Activated T-helper 1 cell treated with Interleukin-2 at 50 U/mL for 16 hours (primary cell): ENCODE measurements around the gene LCA5L.

Source experiments
- DNase-seq: peaks from one replicate; pipeline ENCODE4 v3.0.0-alpha.2; 2020; ENCODE audit warnings: low read depth

The LCA5L gene

DNA sequence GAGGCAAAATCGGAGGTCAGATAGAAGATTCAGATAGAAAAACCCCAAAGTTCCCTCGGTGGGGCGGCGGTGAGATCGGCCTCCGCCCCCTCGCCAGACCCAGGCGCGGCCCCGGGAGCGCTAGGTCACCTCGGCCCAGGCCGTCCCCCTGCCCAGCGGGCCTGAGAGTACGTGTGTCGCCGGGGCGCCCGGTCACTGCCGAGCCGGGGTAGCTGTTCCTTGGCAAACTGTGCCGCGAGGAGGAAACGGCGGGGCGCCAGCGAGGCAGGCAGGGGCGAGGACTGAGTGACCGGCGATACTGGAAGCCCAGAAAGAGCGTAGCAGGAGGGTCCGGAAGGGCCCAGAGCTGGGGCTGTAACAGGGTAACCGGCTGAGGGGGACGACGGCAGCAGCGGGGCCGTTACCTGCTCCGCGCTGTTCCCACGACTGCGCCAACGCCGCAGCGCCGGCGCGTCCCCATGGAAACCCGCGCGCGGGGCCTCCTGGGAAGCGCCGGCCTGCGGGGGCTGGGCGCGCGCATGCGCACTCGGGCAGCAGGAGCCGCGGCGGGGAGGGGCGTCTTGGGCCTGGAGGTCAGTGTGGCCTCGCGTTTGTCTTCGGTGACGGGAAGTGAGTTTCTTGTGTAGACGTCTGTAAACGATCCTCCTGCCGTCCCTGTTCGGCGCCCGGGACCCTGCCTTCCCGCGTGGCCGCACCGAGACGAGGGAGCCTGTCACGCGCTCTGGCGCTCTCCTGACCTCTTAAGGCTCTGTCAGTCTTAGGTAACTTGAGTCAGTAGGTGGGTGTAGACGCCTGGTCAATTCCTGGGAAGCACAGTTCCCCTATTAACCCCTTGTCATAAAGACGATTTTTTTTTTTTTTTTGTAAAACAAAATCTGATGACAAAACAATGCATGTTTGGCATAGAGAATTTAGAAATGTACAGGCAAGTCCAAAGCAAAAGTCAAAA is at the start of gene LCA5L:
Gene LCA5L, minus strand, starts transcription at position 458 of the 949 bp plus-strand sequence. CDS start 17,285 bp downstream, outside the sequence.
- peak; percentile 88 for DNase-seq

DNA sequence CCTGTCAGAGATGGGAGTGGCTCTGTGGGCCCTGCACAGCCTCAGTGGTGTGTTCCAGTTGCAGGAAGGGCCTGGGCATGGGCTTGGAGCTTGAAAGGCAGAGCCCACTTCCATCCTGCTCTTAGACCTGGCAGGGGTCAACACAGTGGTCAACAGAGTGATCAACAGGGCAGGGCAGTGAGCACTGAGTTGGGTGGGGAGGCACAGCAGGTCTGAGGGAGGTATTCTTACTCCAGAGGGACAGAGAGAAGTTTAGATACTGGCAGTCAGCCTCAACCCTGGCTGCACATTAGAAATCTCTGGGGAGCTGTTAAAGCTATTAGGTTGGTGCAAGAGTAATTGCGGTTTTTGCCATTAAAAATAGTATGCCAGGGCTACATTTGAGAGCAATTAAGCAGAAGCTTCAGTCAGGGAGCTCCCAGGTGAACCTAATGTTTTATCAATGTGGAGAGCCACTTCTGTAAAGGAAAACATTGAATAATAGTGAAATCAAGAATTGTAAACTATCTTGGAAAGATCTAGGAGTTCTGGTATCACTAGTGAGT is 43.9 kb upstream of the LCA5L start:
- no peak for DNase-seq

DNA sequence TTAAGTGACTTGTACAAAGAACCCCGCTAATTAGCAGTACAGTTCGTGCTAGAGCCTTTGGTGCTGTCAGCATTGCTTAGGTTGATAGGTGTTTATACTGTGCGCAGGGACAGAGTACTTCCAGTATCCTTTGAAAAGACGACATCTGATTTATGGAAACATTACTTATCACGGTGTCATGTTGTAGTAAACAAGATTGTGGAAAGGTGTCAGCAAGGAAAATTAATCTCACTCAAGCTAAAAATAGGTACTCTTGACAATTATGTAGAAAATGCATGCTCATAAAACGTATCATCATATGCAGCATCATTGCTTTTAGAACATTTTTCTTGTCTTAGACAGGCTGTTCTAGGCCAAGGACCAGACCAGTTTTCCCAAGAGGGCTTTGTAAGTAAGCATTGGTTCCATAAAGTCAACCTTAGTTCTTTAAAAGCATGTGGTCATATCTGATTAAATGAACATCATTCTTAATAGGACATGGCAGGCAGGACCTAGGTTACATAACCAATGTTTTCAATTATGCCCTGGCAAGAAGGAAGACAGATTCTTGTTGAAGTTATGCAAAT is 39.2 kb upstream of the LCA5L start:
- no peak for DNase-seq

DNA sequence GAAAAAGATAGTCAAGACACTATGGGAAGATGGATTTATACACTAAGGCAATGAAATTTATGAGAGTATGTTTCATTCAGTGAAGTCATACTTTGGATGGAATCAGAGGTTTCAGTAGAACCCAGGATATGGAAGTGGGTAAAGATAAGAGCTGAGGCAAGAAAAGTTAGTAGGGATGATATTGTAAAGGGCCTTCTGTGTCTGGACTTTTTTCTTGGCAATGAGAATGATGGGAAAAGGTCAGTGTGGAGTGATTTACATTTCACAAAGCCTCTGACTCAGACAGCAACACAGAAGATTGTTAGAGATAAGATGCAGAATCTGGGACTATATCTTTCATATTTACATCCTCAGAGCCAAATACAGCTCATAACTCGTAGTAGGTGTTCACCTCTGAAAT is 38.3 kb upstream of the LCA5L start:
- no peak for DNase-seq

DNA sequence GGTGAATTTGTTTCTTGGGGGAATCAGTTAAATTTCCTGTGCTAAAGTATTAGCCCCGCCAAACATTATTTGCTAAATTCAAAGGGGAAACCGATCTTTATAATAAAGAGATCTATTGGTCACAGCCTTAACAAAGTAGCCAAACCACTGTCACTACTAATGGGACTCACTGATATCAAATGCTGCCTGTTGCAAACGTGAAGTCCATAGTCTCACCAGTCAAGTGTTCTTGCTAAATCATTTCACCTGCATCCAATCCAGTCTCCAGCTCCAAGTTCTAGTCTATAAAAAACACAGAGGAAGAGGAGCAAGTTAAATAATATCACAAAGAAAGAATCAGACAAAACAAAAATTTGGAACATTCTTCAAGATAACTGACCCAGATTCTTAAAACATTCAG is 36.3 kb upstream of the LCA5L start:
- DNase-seq: no peak

DNA sequence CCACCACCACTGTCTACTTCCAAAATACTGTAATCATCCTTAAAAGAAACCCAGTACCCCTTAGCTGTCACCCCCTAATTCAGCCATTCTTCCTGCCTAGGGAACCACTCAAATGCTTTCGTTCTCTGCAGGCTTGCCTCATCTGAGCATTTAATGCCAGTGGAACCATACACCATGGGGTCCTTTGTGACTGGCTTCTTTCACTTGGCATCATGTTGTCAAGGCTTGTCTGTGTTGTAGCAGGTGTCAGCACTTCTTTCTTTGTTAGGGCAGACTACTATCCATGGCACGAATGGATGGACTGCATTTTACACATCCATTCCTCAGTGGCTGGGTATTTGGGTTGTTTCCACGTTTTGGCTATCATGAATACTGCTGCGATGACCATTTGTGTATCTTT is 34.7 kb upstream of the LCA5L start:
- DNase-seq: no peak

DNA sequence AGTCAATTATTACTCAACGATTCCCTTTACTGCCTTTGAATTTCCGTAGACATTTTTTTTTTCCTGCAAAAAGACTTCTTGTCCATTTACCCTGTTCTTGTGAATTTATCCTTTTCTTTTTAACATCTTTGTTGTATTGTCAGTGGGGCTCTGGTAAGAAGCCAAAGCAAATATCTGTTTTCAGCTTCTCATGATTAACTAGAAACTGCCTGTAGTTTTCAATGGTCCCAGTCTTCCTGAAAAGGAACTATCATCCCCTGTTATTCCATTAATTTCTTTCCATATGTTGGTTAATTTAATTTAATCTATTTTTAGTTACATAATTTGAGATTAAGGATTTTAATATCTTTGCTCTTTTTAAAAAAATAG is 34.2 kb upstream of the LCA5L start:
- no peak for DNase-seq

DNA sequence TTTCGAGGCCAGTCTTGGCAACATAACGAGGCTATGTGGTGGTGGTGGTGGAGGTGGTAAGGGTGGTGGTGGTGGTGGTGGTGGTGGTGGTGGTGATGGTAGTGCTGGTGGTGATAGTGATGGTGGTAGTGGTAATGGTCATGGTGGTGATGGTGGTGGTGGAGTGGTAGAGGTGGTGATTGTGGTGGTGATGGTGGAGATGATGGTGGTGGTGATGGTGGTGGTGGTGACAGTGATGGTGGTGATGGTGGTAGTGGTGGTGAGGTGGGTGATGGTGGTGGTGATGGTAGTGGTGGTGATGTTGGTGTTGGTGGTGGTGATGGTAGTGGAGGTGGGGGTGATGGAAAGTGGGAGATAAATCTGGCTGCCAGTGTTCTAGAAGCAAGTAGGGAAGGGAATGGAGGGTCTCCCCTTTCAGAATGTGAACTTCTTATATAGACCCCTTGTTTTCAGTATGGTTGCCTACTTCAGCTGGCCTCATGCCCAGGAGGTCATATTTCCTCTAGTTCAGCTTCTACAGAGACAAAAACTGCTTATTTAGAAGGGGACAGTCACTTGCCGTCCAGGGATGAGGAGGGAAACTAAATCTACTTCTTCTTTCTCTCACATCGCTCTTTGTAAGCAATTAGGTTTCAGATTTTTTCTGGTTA is 33.7 kb upstream of the LCA5L start:
- no peak for DNase-seq

DNA sequence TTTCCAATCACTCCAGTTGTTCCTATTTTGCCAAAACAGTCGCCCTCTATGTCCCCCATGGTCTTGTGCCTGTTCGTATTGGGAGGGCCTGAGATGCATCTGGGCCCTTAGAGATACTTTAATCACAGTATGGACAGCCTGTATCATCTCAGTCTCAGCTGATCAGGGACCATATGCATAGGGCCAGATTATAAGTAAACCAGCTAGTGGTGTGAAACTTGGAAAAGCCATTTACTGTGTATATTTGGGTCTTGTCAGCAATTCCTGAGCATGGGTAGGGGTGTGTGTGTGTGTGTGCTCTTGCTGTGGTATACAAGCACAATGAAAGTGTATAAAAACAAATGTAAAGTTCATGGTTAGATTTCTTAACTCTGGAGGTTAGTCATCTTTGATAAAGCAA is 29.0 kb upstream of the LCA5L start:
- DNase-seq: no peak

DNA sequence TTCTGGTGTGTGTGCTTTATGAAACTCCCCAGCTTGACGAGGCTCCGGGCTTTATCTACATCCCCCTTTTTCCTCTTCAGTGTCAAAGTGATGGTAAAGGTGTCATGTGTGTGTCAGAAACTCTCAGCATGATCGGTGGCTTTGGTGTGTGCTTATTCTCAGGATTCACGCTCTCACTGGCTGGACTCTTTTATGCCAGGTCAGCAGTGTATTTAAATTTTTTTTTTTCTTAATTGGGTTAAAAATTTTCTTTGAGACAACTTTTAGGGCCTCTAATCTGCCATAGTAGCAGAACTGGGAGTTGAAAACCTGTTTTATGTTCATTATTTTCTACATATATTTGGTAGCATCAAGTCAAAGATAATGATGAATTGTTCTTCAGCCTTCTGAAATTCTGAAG is 27.2 kb upstream of the LCA5L start:
- DNase-seq: no peak

DNA sequence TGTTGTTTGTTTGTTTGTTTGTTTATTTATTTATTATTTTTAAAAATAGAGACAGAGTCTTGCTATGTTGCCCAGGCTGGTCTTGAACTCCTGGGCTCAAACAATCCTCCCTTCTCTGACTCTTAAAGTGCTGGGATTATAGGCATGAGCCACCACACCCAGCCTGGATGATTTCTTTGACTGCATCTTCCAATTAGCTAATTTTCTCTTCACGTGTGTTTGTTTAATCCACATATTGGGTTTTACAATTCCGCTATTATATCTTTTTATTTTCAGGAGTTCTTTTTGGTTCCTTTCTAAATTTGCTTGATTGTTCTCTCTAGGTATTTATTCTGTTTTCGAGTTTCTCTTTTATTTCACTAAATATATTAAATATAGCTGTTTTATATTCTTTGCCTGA is 26.0 kb upstream of the LCA5L start:
- DNase-seq: no peak

DNA sequence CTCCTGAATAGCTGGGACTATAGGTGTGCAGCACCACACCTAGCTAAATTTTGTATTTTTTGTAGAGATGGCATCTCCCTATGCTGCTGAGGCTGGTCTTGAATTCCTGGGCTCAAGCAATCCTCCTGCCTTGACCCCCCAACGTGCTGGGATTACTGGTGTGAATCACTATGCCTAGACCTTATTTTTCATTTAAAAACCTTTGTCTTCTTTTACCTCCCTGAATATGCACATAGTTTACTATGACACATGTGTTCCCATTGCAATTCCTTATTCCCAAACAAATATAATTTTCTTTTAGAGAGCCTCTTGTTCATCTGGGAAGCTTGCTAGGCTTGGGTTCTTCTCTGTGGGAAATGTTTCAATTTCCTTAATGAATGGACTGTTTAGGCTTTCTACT is 23.0 kb upstream of the LCA5L start:
- no peak for DNase-seq

DNA sequence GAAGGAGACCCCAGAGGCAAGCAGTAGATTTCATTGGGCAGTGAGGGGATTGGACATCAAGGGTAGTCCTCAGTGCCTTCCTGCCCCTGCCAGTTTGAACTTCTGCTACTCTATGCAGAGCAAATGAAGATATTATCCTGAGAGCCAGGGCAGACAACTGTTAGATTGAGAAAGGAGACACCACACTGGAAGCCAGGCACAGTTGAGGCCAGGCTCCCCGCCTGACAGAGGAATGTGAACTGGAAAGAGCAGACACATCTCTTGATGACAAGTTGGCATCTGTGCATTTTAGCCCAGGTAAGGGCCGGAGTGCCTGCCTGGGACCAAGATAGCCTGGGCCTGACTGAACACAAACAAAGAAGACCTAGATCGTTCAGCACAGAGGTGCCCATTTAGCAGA is 22.2 kb upstream of the LCA5L start:
- DNase-seq: no peak

DNA sequence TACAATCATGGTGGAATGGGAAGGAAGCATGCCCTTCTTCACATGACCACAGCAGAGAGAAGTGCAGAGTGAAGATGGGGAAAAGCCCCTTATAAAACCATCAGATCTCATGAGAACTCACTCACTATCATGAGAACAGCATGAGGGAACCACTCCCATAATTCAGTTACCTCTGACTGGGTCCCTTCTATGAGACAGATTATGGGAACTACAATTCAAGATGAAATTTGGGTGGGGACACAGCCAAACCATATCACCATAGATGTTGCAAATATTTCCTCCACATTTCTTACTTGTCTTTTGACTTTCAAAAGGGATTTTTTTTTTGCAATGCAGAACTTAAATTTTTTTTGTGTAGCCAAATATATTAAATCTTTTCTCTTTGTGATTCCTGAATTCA is 21.0 kb upstream of the LCA5L start:
- DNase-seq: no peak

DNA sequence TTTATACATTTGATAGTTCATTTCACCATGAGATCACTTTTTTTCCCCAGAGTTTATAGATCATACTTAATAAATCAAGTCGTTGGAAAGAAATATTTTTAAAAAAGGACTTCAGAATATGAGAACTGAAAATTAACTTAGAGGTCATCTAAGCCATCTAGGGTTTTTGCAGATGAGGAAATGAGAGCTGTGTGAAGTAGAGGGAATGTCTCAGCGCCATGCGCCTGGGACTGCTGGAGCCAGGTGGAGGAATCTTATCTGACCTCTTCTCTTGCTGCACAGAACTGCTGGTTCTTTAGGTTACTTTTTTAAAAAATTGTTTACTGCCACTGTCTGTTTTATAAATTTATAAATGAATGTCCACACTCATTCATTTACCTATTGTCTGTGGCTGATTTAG is 17.7 kb upstream of the LCA5L start:
- DNase-seq: no peak

DNA sequence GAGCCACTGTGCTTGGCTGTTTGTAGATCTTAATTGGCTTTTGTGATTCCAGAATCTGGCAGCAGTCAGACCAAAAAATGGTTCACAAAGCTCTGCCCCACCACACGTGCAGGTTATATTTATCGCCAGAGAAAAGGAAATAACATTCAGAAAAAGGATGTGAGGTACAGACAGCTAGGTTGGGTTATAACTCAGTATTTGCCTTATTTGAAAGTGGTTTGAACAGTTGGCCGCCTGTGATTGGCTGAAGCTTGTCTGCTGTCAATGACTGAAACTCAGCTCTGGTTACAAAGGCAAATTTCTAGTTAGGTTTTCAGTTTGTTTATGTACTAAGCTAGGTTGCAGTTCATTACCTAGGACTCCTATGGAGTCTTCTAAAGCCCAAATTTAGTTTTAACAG is 15.8 kb upstream of the LCA5L start:
- no peak for DNase-seq

DNA sequence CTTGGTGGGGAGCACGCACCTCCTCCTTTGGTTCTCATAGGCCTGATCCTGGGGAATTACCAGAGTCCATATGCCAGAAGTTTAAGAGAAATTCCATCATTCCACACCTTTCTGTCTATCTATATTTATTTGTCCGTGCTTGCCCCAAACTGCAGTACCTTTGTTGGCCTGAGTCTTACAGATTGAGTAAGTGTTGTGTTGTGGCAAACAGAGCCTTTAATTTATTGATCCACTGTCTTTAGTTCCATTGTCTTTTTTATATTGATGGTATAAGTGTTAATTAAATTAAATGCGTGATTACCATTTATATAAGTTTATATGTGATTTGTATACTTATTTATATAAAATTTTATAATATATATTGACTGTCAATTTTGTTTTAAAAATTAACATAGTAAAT is 11.1 kb upstream of the LCA5L start:
- DNase-seq: no peak

DNA sequence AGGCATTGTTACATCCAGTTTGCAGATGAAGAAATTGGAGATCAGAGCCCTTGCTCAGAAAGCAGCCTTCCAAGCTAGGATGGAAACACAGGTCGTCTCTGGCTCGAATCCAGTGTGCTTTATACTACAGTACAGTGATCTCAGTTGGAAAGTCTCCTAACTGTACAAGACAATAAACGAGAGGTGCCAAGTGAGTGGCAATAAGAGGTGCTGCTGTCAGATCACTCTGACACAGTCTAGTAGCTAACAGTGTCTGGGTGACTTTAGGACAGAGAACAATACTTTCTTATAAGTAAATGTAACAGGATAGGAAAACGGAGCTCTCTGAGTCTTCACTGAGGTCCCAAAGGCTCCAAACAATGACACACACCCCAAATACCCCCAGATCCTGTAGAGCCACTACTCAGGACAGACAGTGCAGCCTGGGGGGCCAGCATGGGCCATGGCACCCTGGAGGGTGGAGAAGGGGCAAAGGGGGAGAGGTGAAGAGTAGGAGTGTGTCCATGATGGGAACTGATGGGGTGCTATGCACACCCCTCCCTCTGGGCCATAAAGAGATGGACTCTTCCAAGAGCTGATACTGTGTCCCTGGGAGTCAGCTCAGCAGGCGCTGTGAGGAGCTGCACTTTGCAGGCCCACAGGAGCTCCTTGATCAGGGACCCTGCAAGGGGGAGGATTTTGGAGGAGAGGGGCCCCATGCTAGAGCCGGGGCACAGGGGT is 9.5 kb upstream of the LCA5L start:
- DNase-seq: no peak

DNA sequence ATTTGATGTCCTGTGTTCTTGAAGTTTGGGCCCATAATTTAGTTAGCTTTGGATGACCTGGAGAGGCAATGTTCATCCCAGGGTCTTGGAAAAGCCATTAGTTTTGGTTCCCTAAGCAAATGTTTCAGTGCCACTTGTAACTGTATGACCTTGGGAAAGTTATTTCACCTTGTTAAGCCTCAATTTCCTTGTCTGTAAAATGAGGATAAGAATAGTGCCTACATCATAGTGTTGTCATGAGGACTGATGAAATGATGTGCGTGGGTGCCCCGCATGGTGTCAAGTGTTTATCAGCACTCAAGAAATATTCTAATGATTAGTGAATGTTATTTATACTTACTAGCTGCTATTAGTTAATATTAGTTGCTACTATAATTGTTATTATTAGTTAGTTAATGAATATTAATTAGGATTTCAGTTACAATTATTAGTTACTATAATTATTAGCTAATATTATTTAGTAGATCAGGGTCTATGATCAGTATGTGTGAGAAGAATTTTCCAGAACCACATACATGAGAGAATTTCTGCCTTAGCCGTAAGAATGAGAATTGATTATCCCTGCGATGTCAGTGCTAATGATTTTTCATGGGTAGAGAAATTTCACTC is 8.1 kb upstream of the LCA5L start:
- no peak for DNase-seq

DNA sequence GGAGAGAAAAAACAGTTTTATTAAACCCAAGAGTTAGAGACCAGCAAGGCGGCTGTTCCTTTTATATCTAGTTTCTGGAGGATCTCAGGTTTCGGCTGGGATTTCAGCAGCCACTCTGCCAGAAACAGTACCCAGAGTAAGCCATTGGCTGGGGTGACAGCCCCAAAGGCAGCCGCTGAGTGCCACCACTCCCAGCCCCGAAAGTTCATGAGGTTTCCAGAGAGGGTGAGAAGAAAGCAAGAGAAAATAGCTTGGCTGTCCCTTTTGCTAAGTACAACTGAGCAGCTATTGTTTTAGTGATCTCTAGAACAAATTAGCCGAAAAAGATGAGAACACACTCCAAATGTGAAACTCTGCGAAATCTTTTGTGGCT is 7.4 kb upstream of the LCA5L start:
- DNase-seq: no peak

DNA sequence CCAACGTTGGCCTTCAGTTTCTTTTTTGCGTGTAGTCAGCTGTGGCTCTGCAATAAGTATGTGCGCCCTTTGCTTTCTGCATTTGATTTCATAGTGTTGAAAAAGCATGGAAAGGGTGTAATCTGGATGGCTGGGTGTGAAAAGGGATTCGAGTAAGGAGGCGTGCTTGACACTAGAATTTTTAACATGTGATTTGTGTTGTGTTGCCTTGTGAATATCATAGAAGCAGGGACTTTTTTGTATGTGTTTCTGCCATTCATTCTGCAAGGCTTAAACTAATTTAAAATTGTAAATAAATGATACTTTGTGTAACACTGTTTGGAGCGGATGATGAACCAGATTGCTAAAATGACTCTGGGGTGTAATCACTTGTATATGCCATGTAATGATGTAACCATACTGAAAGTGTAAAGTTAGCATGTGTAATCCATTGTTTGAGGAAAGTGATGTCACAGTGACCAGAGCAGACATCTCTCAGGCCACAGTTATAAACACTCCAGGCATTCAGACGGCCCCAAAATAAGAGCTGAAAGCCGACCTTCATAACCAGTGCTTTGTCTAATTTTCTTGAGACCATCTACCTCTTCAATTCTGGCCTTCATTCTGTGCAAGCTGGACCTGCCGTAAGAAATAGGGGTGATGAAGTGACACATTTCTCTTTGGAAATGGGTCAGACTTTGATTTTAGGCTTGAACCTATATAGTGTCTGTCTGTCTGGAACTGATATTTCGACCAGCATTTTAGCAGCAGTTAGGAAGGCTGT is 6.8 kb upstream of the LCA5L start:
- no peak for DNase-seq
